Embryonic facial prominence (tissue), 1 donor: ENCODE data around the gene RBKS.

Experiments
- DNase-seq: peaks from one replicate; pipeline ENCODE4 v3.0.0-alpha.2; 2016; ENCODE audit errors: extremely low spot score

Gene RBKS

DNA sequence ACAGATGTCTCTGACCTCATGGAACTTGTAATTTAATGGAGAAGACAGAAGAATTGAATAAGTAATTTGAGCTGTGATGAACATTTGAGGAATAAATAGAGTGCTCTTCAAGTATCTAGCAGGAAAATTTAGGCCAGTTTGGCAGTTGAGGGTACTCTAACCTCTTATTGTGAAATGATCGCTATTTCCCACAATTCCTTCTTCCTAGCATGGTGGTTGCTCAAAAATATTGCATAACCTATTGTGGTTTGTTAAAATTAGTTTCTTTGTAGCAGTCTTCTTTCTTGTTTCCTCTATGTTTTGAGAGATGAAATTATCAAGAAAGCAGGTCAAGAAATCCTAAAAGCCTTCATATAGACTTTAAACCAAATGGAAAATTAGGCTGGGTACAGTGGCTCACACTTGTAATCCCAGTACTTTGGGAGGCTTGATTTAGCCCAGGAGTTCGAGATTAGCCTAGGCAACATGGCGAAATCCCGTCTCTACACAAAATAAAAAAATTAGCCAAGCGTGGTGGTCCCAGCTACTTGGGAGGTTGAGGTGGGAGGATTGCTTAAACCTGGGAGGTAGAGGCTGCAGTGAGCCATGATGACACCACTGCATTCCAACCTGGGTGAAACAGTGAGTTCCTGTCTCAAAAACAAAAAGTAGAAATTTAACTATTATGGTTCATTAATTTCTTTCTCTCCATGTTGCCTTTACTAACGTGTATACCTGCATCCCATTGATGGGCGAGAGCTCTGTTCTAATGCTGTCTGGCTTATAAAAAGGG lies 58.7 kb downstream of the RBKS start:
- no peak for DNase-seq

DNA sequence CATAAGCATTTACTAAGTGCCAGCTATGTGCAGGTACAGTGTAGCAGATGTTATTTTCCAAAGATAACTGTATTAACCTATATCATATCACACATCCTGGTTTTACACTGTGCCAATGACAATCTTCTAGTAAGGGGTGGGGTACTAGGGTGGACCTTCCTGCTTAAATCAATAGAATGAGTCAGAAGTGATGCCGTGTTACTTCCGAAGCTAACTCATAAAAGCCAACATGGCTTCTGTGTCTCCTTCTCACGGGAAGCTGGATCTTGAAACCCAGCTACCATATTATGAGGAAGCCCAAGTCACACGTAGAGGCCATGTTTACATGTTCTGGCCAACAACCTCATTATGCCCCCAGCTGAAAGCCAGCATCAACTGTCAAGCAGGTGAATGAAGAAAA lies 59.5 kb downstream of the RBKS start:
- DNase-seq, result no peak

DNA sequence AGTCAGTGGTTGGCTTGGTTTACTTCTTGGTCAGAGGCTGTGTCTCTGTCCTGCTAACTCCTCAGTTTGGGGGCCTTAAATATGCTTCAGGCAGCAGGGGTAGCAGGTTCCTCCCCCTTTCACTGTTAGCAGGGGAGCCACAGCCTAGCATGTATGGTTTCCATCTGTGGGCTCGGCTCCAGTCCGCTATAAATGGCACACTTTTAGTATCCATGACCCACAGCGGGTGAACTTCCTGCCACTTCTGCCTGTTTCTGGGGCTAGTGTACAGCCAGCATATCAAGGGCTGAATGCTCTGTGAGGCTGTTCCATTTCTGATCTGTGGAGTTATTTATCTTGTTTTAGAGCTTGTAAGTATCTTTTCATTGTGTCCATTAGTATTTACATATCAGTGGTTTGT lies 60.4 kb downstream of the RBKS start:
- DNase-seq, result no peak

DNA sequence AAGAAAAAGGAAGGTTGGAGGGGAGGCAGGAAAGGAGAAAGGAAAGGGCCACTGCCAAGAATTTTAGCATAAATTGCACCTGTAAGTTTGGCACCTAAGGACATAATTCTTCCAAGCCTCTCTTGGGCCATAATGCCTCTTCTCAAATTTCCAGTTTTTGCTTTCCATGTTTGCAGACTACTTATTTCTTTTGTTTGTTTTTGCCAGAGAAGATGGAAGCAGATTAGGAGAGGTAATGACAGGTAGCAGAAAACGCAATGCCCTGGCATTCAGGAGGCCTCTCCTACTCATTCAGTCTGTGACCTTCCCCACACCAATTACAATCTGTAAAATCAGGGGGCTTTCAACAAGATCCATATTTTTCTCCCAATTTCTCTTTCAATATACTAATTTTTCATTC lies 61.9 kb downstream of the RBKS start:
- DNase-seq, result no peak

DNA sequence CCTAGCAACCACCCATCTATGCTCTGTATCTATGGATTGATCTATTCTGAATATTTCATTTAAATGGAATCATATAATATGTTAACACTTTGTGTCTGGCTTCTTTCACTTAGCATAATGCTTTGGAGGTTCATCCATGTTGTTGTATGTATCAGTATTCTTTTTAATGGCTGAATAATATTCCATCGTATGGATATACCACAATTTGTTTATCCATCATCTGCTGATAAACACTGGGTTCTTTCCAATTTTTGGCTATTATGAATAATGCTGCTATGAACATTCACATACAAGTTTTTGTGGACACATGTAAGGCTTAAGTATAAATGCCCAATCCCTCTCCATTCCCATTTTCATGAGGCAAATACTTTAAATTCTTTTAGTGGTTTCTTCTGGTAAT lies 65.8 kb downstream of the RBKS start:
- no peak for DNase-seq

DNA sequence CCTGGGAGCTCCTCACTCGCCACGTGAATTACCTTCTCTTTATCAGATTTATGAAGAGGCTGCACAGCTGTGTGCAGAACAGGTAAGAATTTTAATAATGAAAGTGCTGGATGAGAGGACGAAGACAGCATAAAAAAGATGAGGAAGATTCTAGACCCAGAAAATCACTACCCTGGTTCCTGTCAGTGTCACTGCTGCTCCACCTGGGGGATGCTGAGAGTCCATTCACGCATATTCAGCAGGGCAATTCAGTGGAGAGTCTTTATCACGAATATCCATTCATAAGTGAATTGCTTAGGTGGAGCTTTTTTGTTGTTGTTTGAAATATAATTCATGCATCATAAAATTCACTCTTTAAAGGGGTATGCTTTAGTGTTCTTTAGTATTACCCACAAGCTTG lies 66.6 kb downstream of the RBKS start:
- DNase-seq, result no peak

DNA sequence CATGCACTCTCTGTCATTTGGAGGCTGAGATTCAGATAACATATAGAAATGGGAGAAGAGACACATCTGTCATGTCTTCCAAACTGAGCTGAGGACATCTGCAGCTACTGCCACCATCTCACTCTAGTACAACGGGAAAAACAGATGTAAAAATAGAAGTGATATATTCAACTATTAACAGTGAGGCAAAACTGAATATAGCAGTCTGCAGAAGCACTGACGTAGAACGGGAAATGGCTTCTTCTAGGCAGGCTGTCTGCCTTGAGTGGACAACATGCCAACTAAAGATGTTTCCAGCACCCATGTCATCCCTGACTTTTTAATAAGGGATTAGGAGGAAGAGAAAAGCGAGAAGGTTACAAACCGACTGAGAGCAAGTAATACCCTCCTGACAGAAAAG lies 67.1 kb downstream of the RBKS start:
- DNase-seq, result no peak

DNA sequence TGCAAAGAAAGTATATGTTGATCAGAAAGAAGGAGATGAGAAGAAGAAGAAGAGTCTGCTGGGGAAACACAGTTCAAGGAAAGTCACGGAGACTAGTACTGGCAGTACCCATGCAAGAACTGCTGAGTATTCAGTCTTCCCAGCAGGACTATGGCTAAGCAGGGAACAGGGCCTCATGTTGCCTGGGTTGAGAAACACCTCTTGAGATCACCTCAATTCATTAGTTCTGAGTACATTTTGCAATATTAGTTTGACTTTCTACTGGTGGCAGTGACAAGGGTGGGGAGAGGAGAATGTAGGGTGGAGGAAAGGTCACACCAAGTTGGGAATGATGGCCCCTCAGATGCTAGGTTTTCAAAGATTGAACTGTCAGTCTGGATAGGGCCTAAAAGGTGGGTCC lies 68.1 kb downstream of the RBKS start:
- no peak for DNase-seq

DNA sequence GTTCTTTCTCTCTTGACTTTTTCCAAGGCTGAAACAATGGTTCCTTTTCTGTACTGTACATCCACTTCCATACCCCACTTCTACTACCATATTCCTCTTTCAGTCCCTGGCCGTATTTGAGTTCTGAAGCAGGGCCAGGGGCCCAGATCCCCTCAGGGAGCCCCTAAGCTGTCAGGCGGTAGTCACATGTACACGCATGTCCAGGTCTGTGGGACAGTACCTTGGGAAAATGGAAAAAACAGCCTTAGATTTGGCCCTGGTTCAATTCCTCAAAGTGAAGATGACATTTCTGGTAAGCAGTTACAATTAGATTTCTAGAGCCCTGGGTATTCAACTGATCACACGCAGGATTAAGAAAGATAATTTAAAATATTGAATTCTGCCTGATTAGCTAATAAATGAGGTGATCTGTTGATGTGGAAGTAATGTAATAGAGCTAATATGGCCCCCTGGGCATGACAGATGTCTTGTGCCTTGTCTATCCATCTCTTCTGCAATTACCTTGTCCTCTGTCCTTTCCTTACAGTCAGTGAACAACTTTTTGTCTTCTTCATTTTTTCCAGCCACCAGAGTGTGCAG lies 74.2 kb downstream of the RBKS start:
- no peak for DNase-seq

DNA sequence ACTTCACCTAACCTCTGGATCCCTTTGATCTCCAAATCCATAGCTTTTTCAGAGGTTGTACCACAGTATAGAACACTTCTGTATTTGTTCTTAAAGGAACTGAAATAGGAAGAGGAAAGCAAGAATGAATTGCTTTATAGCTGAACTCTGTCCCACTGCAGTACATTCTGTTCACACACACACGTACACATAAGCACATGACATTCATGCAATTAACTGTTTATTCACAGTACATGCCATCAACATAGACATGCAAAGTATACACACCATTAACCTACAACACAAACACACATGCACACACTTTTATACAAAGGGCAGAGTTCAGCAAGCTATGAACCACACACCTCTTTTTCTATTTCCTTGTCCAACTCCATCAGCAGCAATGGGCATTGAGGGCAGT lies 75.4 kb downstream of the RBKS start:
- DNase-seq, result no peak

DNA sequence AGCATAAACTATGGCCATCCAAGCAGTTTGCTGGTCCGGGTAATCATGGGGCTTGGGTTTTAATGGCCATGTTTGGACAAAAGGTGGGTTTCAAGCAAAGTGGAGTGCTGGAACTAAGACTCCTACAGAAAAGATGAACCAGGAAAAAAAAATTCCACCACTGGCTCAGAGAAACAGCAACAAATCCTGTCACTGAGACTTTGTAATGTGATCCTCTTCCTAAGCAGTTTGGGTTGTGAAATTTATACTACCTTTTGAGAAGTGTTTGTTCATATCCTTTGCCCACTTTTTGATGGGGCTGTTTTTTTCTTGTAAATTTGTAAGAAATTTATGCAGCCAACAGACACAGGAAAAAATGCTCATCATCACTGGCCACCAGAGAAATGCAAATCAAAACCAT lies 78.4 kb downstream of the RBKS start:
- DNase-seq, result no peak

DNA sequence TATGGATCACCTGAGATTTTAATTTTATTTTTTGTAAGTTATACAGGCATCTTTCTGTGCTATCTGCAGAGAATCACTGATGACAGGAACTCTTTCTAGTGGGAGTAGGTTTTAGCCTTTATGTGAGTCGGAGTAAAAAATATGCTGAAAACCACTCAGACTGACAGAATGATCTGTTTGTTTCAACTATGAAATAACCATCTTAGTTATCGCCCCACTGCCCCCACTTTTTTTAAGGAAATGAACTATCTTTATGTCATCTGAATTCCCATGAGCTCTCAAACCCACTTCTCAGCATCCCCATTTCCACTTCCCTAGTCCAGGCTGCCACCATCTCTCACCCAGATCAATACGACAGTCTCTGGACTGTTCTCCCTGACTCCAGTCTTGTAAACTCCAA lies 79.7 kb downstream of the RBKS start:
- DNase-seq, result no peak

DNA sequence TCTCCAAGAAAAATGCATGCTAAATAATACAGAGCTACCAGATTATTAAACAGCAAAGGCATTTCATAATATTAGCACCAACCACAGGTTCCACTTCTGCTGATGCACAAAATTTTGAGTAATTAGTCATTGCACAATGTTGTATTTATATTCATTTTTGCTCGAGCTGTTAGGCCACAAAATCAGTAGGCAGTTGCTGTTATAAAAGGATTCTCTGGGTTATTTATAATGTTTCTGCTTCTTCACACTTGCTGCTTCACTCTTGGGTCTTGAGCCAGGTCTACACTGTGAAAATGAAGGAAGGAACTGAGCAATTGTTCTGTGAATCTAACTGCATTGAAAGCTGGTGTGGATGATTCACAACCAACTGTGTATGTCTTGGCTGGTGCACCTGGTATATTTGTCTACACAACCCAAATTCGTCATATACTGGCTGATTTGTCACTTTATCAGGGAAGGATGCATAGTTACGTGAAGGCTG lies 80.4 kb downstream of the RBKS start:
- no peak for DNase-seq

DNA sequence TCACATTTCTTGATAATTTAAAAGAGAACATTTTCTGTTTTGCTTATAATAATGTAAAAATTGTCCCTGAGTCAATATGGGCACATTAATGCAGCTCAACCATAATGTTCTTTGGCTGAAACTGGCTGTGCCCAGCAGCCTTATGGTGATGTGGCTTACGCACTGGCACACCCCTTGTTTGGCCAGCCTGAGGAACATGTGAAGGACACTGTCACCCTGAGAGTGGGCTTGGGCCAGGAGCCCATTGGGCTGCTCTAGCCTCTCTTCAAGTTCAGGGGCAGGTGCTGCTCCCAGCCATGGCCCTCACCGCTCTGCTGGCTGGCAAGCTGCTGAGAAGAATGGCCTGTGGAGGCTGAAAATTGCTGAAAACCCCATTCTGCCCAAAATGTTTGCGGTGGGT lies 81.2 kb downstream of the RBKS start:
- DNase-seq, result no peak

DNA sequence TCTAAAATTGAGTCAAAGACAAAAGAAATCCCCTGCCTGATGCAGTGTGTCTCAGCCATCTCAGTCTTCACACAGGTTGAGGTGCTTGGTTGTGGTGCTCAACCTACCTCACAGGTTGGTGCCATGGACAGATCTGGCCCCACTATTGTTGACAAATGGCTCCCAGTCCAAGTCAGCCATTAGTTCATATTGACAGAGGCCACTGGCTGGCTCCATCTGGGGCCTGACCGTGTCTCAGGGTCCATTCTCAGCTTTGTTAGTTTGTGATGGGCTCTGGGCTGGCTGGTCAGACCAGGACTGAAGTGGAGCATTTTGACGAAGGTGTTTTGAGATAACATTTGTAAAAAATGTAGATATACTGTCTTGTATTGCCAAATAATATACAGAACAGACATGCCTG lies 81.8 kb downstream of the RBKS start:
- no peak for DNase-seq

DNA sequence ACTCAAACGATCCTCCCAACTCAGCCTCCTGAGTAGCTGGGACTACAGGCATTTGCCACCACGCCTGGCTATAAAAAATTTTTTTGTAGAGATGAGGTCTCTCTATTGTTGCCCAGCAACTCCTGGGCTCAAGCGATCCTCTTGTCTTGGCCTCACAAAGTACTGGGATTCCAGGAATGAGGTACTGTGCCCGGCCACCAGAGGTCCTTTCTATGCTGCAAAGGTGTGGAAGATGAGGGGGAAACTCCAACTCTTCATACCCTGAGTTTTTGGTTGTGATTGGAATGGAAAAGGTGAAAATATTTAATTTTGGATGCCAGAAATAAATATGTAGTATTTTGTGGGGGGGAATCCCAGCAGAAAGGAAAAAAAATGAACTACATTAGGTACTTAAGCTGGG lies 82.7 kb downstream of the RBKS start:
- DNase-seq, result no peak

DNA sequence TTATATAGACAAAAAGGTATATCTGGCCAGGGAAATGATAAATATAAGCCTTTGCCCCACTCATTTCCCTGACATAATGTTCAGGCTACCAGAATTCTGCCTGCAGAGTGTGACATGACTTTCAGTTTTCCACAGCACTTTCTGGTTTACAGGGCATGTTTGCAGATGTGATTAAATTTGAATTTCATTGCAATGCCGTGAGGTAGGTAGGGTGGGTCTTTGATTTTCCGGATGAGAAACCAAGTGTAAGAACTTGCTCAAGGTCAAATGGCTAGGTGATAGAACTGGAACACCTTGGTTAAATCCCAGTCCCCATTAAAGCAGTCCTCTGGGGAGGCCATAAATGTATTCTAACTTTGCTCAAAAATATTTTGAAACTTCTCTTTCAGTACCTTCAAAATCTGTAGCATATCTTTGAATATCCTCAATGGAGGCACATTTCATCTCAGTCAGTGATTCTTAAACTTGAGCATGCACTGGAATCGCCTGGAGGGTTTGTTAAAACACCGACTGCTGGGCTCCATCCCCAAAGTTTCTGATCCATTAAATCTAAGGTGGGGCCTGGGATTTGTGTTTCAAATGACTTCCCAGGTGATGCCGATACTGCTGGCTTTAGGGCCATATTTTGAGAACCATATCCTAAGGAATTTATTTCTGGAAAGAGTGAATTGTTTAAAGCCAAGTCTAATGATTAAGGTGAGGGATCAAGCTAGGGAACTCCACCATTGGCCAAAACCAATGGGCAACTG lies 83.7 kb downstream of the RBKS start:
- no peak for DNase-seq

DNA sequence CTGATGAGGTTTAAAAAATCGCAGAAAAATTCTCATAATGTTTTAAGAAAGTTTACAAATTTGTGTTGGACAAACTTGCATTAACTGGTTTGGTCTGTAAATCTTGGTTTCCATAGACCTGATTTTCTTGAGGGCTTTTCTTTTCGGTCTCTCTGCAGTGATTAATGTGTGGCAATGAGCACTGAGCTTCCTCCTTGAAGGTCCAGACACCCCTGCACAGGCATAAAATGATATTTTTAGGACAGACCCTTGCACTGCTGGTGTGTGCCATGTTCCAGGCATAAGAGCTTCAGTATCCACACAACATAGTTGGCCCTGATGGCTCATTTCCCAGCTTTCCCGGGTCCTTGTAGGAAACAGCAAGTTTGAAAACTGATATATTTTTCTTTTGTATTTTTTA lies 85.0 kb downstream of the RBKS start:
- DNase-seq, result no peak

DNA sequence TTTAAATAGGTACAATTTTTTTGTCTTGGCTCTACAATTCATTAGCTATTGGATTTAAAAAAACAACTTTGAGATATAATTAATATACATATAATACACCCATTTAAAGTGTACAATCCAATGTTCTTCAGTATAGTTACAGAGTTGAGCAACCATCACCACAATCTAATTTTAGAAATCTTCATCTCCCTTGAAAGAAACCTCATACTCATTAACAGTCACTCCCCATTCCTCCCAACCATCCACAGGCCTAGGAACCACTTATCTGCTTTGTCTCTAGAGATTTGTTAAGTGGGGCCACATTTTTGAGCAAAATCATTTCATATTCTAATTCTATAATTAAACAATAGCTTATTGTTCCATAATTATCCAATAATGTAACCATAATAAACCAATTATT lies 86.0 kb downstream of the RBKS start:
- no peak for DNase-seq

DNA sequence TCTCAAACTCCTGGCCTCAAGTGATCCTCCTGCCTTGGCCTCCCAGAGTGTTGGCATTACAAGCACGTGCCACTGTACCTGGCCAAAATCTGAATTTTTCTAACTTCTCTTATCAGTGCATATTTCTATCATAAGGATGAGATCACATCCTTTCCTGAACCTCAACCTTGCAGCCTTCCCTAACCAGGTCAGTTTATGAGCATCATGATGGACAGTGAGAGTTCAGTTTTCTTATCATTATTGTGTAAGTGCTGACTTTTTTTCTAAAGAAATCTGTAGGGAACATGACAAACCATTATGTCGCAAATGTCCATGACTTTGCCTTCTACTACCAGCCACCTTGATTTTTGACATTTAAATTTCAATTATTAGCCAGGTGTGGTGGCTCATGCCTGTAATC lies 87.1 kb downstream of the RBKS start:
- DNase-seq, result no peak

DNA sequence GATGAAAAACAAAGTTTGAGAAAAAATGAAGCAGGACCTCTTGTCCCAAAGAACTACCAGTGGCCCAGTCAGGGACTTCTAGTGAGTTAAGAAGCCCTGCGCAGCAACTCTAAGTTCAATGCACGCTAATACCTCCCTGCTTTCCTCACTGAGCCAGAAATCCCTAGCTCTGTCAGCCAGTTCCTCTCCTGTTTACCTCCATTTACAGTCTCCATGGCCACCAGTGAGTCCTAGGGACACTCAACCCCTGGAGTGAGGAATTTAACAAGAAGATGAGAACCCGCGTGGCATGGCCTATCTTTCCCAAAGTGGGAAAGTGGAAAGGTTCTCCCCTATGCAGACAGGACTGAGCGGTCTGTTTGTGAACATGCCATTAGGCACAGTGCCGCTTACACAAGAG lies 87.6 kb downstream of the RBKS start:
- no peak for DNase-seq

DNA sequence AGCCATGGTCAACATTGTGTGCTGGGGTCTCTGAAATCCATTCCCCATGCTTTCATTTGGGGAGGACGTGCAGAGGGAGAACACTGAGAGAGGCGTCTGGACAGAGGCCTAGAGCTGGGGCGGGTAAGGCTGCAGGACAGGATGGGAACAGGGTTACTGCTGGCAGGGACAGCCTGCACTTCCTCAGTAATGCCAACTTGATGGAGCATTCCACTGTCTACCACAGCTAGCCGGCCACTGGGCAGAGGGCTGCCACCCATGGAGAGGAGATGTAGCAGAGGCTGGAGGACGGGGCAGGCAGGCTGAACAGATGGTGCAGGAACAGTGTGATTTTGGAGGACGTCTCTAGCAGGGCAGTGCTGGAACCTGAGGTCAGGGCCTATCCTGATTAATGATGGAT lies 89.3 kb downstream of the RBKS start:
- DNase-seq, result no peak

DNA sequence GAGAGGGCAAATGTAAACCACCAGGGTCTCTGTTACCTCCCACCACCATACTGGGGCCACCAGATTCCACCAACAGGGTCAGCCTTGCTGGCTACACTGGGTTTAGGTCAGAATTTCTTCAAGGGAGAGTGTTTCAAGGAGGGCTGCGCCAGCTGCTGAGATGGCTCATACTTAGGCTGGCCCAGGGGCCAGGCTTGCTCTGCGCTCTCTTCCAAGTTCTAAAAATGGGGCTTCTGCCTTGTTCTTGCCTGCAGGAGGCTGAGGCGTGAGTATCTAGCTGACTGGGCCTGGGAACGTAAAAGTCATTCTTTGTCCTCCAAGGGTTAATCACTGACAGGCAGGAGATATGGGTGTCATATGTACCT lies 90.6 kb downstream of the RBKS start:
- DNase-seq, result no peak
